Tibial nerve (tissue), 4 donors: ENCODE data around the gene PSMA6. TPM values are rescaled to one million over a fixed set of nuclear protein-coding genes. Genes with fewer than 3 reads are reported as not detected.

ENCODE experiments used
- DNase-seq, 2 donors: peaks; one replicate each; pipeline ENCODE4 v3.0.0-alpha.2; 2019; ENCODE audit warnings: low spot score in 2 of 2
- H3K27ac ChIP-seq, 4 donors: fragments of 200-600 bp; sonication (generic) in 3 of 4; one replicate each; pipeline ENCODE4 v1.5.1; 2017 to 2019; ENCODE audit warnings: mild to moderate bottlenecking in 1 of 4
- H3K27me3 ChIP-seq, 2 donors: fragments of 200-600 bp; sonication (generic) in 1 of 2; one replicate each; pipeline versions ENCODE4 v1.5.1 to v1.6.0; 2017 to 2019
- H3K36me3 ChIP-seq, 3 donors: fragments of 200-600 bp; sonication (generic); one replicate each; pipeline ENCODE4 v1.5.1; 2018 to 2019
- H3K4me1 ChIP-seq, 4 donors: fragments of 200-600 bp; sonication (generic) in 3 of 4; one replicate each; pipeline ENCODE4 v1.5.1; 2017 to 2019
- H3K4me3 ChIP-seq, 4 donors: fragments of 200-600 bp; sonication (generic) in 3 of 4; one replicate each; pipeline ENCODE4 v1.5.1; 2017 to 2019; ENCODE audit warnings: mild to moderate bottlenecking in 1 of 4, moderate library complexity in 1 of 4
- H3K9me3 ChIP-seq, 4 donors: fragments of 200-600 bp; sonication (generic) in 3 of 4; one replicate each; pipeline ENCODE4 v1.5.1; 2017 to 2019
- EP300 ChIP-seq, 2 donors: sonication (generic); formaldehyde crosslinking; IDR thresholded peaks; one replicate each; pipeline ENCODE4 v1.6.1; 2017; ENCODE audit warnings: antibody characterized with exemption in 2 of 2, mild to moderate bottlenecking in 1 of 2
- POLR2A ChIP-seq, 2 donors: fragments of 450-650 bp; IDR thresholded peaks; one replicate each; pipeline ENCODE4 v1.6.1; 2017; ENCODE audit warnings: antibody characterized with exemption in 2 of 2, mild to moderate bottlenecking in 2 of 2, moderate library complexity in 2 of 2
- WGBS, 2 donors: methylation state at CpG; one replicate each; pipeline ENCODE4 v1.1.5; 2018; 5-methylcytosine and 5-hydroxymethylcytosine counted together
- total RNA-seq, 4 donors: library from RNA; depleted of rRNA; stranded (reverse); fragments of >200 nt; gene quantifications; one replicate each; pipeline ENCODE4 v1.1.0, GENCODE V29; 2016
- TF ChIP-seq, protein P1 (sequence below), 5 experiments: fragments of 200-600 bp in 3 of 5; fragments of 450-650 bp in 2 of 5; sonication (generic) in 3 of 5; IDR thresholded peaks; one replicate each; pipeline ENCODE4 v1.5.1; 2016 to 2019; ENCODE audit warnings: antibody characterized with exemption in 5 of 5, mild to moderate bottlenecking in 3 of 5, moderate library complexity in 2 of 5

The PSMA6 gene
- total RNA-seq, 4 donors from 2014 or later, result 65.3 to 129 (median 87.7) TPM

- no peaks in the 10 kb centered on the region for H3K27me3 ChIP-seq
- no peaks in the 10 kb centered on the region for H3K36me3 ChIP-seq
- no peaks in the 10 kb centered on the region for H3K4me1 ChIP-seq
- no peak overlapping the region for H3K4me3 ChIP-seq
- DNase-seq, result no peak
- H3K27ac ChIP-seq, result no peak overlapping the region
- H3K9me3 ChIP-seq, result no peaks in the 10 kb centered on the region
- 97 to 99% methylated on average over 5 of the region's 5 CpGs for WGBS, 2 donors
- TF ChIP-seq POLR2A (IDR thresholded peaks at IDR 0.05) (no peak), EP300 (IDR thresholded peaks at IDR 0.05) (no peak)
- TF ChIP-seq, protein P1, sequence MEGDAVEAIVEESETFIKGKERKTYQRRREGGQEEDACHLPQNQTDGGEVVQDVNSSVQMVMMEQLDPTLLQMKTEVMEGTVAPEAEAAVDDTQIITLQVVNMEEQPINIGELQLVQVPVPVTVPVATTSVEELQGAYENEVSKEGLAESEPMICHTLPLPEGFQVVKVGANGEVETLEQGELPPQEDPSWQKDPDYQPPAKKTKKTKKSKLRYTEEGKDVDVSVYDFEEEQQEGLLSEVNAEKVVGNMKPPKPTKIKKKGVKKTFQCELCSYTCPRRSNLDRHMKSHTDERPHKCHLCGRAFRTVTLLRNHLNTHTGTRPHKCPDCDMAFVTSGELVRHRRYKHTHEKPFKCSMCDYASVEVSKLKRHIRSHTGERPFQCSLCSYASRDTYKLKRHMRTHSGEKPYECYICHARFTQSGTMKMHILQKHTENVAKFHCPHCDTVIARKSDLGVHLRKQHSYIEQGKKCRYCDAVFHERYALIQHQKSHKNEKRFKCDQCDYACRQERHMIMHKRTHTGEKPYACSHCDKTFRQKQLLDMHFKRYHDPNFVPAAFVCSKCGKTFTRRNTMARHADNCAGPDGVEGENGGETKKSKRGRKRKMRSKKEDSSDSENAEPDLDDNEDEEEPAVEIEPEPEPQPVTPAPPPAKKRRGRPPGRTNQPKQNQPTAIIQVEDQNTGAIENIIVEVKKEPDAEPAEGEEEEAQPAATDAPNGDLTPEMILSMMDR (IDR thresholded peaks at IDR 0.05), result no peak
These were observed 36.5 kb upstream of the PSMA6 start for GRCh38 chr14:35255711-35256110.

DNA sequence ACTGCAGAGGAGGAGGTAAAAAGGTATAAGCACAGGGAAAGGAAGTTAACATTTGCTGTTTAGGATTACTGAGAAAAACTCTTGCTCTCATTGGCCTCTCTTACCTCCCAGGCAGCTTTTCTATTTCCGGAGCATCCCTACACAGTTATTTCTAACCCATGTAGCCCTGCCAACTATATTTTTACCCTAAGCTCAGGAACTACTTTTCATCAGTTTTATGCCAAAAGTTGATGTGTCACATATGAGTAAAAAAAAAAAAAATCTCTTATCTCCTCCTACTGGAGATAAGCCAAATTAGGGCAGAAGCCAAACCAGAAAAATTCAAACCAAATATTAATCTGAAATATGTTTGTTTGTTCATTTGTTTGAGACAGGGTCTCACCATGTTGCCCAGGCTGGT, 34.4 kb upstream of the PSMA6 start:
- no peaks in the 10 kb centered on the region for H3K9me3 ChIP-seq
- H3K4me3 ChIP-seq, result no peak overlapping the region
- H3K27ac ChIP-seq, result no peak overlapping the region
- H3K36me3 ChIP-seq, result peaks cover 0 to 5% (median 0%) of the 10 kb centered on the region in 3 donors
- WGBS, 2 donors, result 61 to 72% methylated on average over 1 of the region's 1 CpG
- H3K4me1 ChIP-seq, result no peaks in the 10 kb centered on the region
- no peak for TF ChIP-seq POLR2A (IDR thresholded peaks at IDR 0.05)
- TF ChIP-seq, protein P1 (IDR thresholded peaks at IDR 0.05), result no peak
- TF ChIP-seq EP300 (IDR thresholded peaks at IDR 0.05), result no peak
- H3K27me3 ChIP-seq, result no peaks in the 10 kb centered on the region
- DNase-seq, result no peak

DNA sequence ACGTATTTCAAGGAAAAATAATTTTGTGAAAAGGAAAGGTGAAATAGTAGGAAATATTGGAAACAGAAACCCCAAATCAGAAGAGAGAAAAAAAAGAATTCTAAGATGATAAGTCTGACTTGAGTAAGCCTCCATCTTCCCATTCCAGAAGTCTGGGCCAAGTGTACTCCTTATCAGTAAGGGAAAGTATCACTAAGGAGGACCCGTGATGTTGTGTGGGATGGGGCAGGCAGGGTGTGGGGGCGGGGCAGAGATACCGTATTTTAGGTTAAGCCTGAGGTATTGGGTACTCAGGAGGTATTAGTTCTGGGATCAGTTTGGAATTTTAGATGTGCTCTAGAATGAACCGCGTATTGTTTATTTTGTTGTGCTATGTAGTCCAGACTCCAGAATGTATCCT, 33.8 kb upstream of the PSMA6 start:
- peaks cover 0 to 5% (median 0%) of the 10 kb centered on the region in 3 donors for H3K36me3 ChIP-seq
- DNase-seq, result no peak
- H3K4me1 ChIP-seq, result no peaks in the 10 kb centered on the region
- H3K27ac ChIP-seq, result no peak overlapping the region
- TF ChIP-seq, protein P1 (IDR thresholded peaks at IDR 0.05), result no peak
- TF ChIP-seq EP300 (IDR thresholded peaks at IDR 0.05) (no peak), POLR2A (IDR thresholded peaks at IDR 0.05) (no peak)
- H3K9me3 ChIP-seq, result no peaks in the 10 kb centered on the region
- H3K27me3 ChIP-seq, result no peaks in the 10 kb centered on the region
- no peak overlapping the region for H3K4me3 ChIP-seq
- 86 to 87% methylated on average over 6 of the region's 6 CpGs for WGBS, 2 donors

DNA sequence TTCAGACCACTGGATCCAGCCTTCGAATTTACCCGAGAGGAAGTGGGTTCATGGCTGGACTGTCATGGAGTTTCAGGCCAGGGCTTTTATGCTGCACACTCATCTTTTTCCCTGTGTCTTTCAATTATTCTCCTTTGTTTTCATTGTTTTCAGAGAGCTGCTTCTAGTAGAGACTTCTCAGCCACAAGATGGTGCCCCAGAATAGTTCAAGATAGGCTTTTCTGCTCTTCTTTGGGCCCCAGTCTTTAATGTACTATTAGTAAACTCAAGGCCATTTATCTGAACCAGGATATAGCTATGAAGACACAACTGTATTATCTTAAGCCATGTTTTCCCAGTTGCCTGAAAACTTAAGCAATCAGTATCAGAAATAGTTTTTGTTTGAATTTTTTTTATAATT, 30.4 kb upstream of the PSMA6 start:
- Histone ChIP-seq H3K27me3 (no peaks in the 10 kb centered on the region), H3K4me3 (no peak overlapping the region), H3K27ac (no peak overlapping the region), H3K4me1 (no peaks in the 10 kb centered on the region), H3K36me3 (peaks cover 0 to 5% (median 0%) of the 10 kb centered on the region in 3 donors), H3K9me3 (no peaks in the 10 kb centered on the region)
- TF ChIP-seq, protein P1 (IDR thresholded peaks at IDR 0.05), result peak in 4 of 5 experiments; percentile 15 to 28 (median 24)
- TF ChIP-seq EP300 (IDR thresholded peaks at IDR 0.05), result no peak
- TF ChIP-seq POLR2A (IDR thresholded peaks at IDR 0.05), result no peak
- WGBS, 2 donors, result 86 to 96% methylated on average over 2 of the region's 2 CpGs
- peak in 1 of 2 donors; percentile 17 for DNase-seq

- DNase-seq, result no peak
- Histone ChIP-seq H3K4me1 (no peaks in the 10 kb centered on the region), H3K27me3 (no peaks in the 10 kb centered on the region), H3K9me3 (no peaks in the 10 kb centered on the region), H3K27ac (no peak overlapping the region), H3K4me3 (no peak overlapping the region), H3K36me3 (peaks cover 0 to 11% (median 0%) of the 10 kb centered on the region in 3 donors)
- TF ChIP-seq, protein P1 (IDR thresholded peaks at IDR 0.05), result no peak
- no peak for TF ChIP-seq EP300 (IDR thresholded peaks at IDR 0.05)
- WGBS, 2 donors, result 80 to 85% methylated on average over 3 of the region's 3 CpGs
These were observed 29.7 kb upstream of the PSMA6 start for GRCh38 chr14:35262436-35262835.
